Astrocyte (in vitro differentiated cells and primary cell): ENCODE measurements around the gene NOX4. TPM values are rescaled to one million over a fixed set of nuclear protein-coding genes. Genes with fewer than 3 reads are reported as not detected.

Experiments used
- DNase-seq: peaks from one replicate; pipeline ENCODE4 v3.0.0-alpha.2; 2010; ENCODE audit warnings: low read depth
- FAIRE-seq: peaks from 2 replicates; lab custom pipeline; 2011; peaks lifted over from hg19 to GRCh38; lab: Jason Lieb, UNC
- H2AFZ ChIP-seq: 2 replicates; pipeline ENCODE4 v1.6.0; 2012; ENCODE audit warnings: low read depth, low read length, inconsistent platforms
- H3K27ac ChIP-seq: 2 replicates; pipeline ENCODE4 v1.5.1; 2011; ENCODE audit warnings: low read depth, low read length, inconsistent platforms
- H3K27me3 ChIP-seq: 2 replicates; pipeline ENCODE4 v1.6.0; 2011; ENCODE audit warnings: low read length, inconsistent platforms; ENCODE audit not compliant: insufficient read depth
- H3K36me3 ChIP-seq: 2 replicates; pipeline ENCODE4 v1.5.1; 2011; ENCODE audit warnings: low read length, inconsistent platforms; ENCODE audit not compliant: insufficient read depth
- H3K4me1 ChIP-seq: 2 replicates; pipeline ENCODE4 v1.5.1; 2011; ENCODE audit warnings: low read length, inconsistent platforms; ENCODE audit not compliant: insufficient read depth
- H3K4me2 ChIP-seq: 2 replicates; pipeline ENCODE4 v1.6.0; 2012; ENCODE audit warnings: low read length, inconsistent platforms
- H3K4me3 ChIP-seq: 2 replicates; pipeline ENCODE4 v1.5.1; 2011; ENCODE audit warnings: low read depth, mild to moderate bottlenecking, low read length, inconsistent platforms; ENCODE audit not compliant: insufficient read depth
- H3K79me2 ChIP-seq: 2 replicates; pipeline ENCODE4 v1.6.0; 2012; ENCODE audit warnings: mild to moderate bottlenecking, low read length, inconsistent platforms; ENCODE audit not compliant: insufficient read depth
- H3K9ac ChIP-seq: 2 replicates; pipeline ENCODE4 v1.6.0; 2012; ENCODE audit warnings: mild to moderate bottlenecking, low read length, inconsistent platforms
- H3K9me3 ChIP-seq: 2 replicates; pipeline ENCODE4 v1.5.1; 2012; ENCODE audit warnings: low read depth, mild to moderate bottlenecking, low read length, inconsistent platforms; ENCODE audit not compliant: insufficient read depth
- H4K20me1 ChIP-seq: 2 replicates; pipeline ENCODE4 v1.6.0; 2012; ENCODE audit warnings: low read length, inconsistent platforms; ENCODE audit not compliant: insufficient read depth
- H3K27ac Mint-ChIP-seq: one replicate; pipeline ENCODE4 v1.8.0; 2021; ENCODE audit warnings: mild to moderate bottlenecking, mixed read lengths; ENCODE audit not compliant: unreplicated experiment
- H3K27me3 Mint-ChIP-seq: one replicate; pipeline ENCODE4 v1.8.0; 2021; ENCODE audit warnings: low read depth, mixed read lengths; ENCODE audit not compliant: unreplicated experiment
- H3K36me3 Mint-ChIP-seq: one replicate; pipeline ENCODE4 v1.8.0; 2021; ENCODE audit warnings: low read depth, mixed read lengths; ENCODE audit not compliant: unreplicated experiment
- H3K4me1 Mint-ChIP-seq: one replicate; pipeline ENCODE4 v1.8.0; 2021; ENCODE audit warnings: low read depth, mixed read lengths; ENCODE audit not compliant: unreplicated experiment
- H3K4me3 Mint-ChIP-seq: one replicate; pipeline ENCODE4 v1.8.0; 2021; ENCODE audit warnings: mild to moderate bottlenecking, moderate library complexity, mixed read lengths; ENCODE audit not compliant: unreplicated experiment
- H3K9me3 Mint-ChIP-seq: one replicate; pipeline ENCODE4 v1.8.0; 2021; ENCODE audit warnings: mild to moderate bottlenecking, mixed read lengths; ENCODE audit not compliant: unreplicated experiment
- CTCF ChIP-seq: IDR thresholded peaks from 2 replicates; pipeline ENCODE4 v1.5.1; 2011; ENCODE audit warnings: low read depth, mild to moderate bottlenecking, inconsistent platforms, low read length, moderate library complexity; ENCODE audit not compliant: insufficient read depth
- EZH2 ChIP-seq: IDR thresholded peaks from 2 replicates; pipeline ENCODE4 v1.6.1; 2012; ENCODE audit warnings: mild to moderate bottlenecking, low read length, inconsistent platforms; ENCODE audit not compliant: insufficient read depth
- total RNA-seq: library from RNA; stranded (reverse); gene quantifications from 2 replicates; pipeline ENCODE4 v1.2.1, GENCODE V29; 2021

NOX4 gene
- total RNA-seq, 1 donor from 2014 or later = 36.5 TPM

- H4K20me1 ChIP-seq = no peaks in the 10 kb centered on the region
- no peaks in the 10 kb centered on the region for H3K27me3 ChIP-seq
- no peaks in the 10 kb centered on the region for H3K36me3 Mint-ChIP-seq
- no peaks in the 10 kb centered on the region for H3K9me3 Mint-ChIP-seq
- no peak overlapping the region for H3K9ac ChIP-seq
- H2AFZ ChIP-seq = no peak overlapping the region
- no peak overlapping the region for H3K27ac Mint-ChIP-seq
- H3K4me3 ChIP-seq = no peak overlapping the region
- H3K4me3 Mint-ChIP-seq = no peak overlapping the region
- H3K27ac ChIP-seq = no peak overlapping the region
- H3K36me3 ChIP-seq = no peaks in the 10 kb centered on the region
- H3K79me2 ChIP-seq = no peaks in the 10 kb centered on the region
- DNase-seq (no peak), FAIRE-seq (no peak)
- no peaks in the 10 kb centered on the region for H3K4me1 ChIP-seq
- TF ChIP-seq EZH2 (no peak), CTCF (no peak)
- no peaks in the 10 kb centered on the region for H3K27me3 Mint-ChIP-seq
- H3K4me2 ChIP-seq = no peak overlapping the region
- H3K4me1 Mint-ChIP-seq = no peaks in the 10 kb centered on the region
- no peaks in the 10 kb centered on the region for H3K9me3 ChIP-seq
Observed at GRCh38 chr11:89279176-89279575, 212.0 kb downstream of the NOX4 start.

DNA sequence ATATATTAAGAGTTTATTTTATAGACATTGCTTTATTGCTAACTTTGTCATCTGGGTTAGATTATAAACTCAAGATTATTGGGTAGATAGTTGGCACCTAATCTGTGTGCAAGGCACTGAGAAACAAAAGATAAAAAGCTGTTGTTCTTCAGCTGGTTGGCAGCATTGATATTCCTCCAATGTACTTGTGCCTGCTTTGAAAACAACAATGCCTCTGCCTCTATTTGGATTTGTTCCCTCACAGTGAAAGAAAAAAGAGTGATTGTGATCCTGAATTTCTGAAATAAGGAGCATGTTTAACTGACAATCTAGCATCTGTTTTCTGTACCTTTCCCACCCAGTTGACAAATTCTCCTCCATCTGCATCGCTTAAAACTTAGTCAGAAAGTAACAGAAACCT is 215.2 kb downstream of the NOX4 start:
- no peak overlapping the region for H3K4me3 ChIP-seq
- no peaks in the 10 kb centered on the region for H3K79me2 ChIP-seq
- H2AFZ ChIP-seq = no peak overlapping the region
- TF ChIP-seq CTCF (no peak), EZH2 (no peak)
- H3K27me3 Mint-ChIP-seq = no peaks in the 10 kb centered on the region
- H4K20me1 ChIP-seq = no peaks in the 10 kb centered on the region
- DNase-seq = no peak
- FAIRE-seq = no peak
- H3K4me3 Mint-ChIP-seq = no peak overlapping the region
- no peaks in the 10 kb centered on the region for H3K4me1 ChIP-seq
- H3K4me1 Mint-ChIP-seq = no peaks in the 10 kb centered on the region
- H3K9me3 ChIP-seq = no peaks in the 10 kb centered on the region
- no peaks in the 10 kb centered on the region for H3K36me3 ChIP-seq
- no peaks in the 10 kb centered on the region for H3K9me3 Mint-ChIP-seq
- no peak overlapping the region for H3K4me2 ChIP-seq
- no peak overlapping the region for H3K27ac Mint-ChIP-seq
- no peak overlapping the region for H3K9ac ChIP-seq
- H3K27ac ChIP-seq = no peak overlapping the region
- H3K27me3 ChIP-seq = no peaks in the 10 kb centered on the region
- H3K36me3 Mint-ChIP-seq = peaks cover 2% of the 10 kb centered on the region

Other genes with a start within 250 kb of the NOX4 start
- not detected in 2 replicates for gene TRIM77, start 218.9 kb upstream of the NOX4 start, total RNA-seq